Adrenal gland (tissue), 5 donors: Measurements from ENCODE around the gene KIAA1755.

ENCODE experiments used
- POLR2A ChIP-seq, 2 donors: fragments of 450-650 bp; IDR thresholded peaks; one replicate each; pipeline ENCODE4 v1.6.1; 2017; ENCODE audit warnings: antibody characterized with exemption in 2 of 2, mild to moderate bottlenecking in 2 of 2, moderate library complexity in 1 of 2
- TF ChIP-seq, protein P1 (sequence below), 6 experiments: fragments of 450-650 bp in 4 of 6; fragments of 200-600 bp in 2 of 6; sonication (generic) in 1 of 6; IDR thresholded peaks; 1 replicate in 5 of 6; 2 replicates in 1 of 6; pipeline versions ENCODE4 v1.5.1 to v1.8.0; 2016 to 2021; ENCODE audit warnings: antibody characterized with exemption in 6 of 6, mild to moderate bottlenecking in 2 of 6, moderate library complexity in 1 of 6
- donor health status: DM: no; HTN: no; CAD: no.

DNA sequence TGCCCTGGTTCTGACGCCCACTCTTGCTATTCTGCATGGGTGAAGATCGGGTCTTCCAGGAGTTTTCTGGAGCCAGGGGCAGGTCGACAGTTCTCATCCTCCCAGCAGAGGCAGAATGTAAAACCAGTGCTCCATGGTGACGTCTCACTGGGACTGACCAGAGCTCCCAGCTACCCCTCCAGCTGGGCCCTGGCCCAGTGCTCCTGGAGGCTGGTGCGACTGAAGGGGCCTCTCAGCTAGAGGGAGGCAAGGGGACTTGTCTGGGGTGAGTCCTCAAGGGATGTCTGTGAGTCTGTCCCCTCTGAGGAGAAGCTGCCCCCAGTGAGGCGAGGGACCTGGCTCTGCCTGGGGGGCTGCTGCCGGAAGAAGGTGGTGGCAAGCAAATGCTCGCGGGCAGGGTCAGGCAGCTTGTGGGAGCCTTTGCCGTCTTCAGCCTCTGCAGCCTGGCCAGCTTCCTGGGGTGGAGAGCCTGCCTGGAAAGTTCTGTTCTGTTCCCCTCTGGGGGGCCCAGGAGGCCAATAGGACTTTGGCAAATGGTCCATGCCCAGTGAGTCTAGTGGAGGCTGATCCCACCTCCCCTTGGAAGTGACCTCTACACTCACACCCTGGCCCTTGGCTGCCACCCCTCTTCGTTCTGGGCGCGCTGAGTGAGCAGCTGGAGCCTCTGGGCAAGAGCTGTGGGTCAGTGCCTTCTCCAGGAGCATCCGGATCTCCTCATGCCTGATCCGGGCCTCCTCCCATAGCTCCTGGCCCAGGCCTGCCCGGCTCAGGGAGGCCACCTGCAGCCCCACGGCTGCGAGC lies 47.5 kb downstream of the KIAA1755 start:
- TF ChIP-seq POLR2A (IDR thresholded peaks at IDR 0.05) = no peak
- TF ChIP-seq, protein P1, sequence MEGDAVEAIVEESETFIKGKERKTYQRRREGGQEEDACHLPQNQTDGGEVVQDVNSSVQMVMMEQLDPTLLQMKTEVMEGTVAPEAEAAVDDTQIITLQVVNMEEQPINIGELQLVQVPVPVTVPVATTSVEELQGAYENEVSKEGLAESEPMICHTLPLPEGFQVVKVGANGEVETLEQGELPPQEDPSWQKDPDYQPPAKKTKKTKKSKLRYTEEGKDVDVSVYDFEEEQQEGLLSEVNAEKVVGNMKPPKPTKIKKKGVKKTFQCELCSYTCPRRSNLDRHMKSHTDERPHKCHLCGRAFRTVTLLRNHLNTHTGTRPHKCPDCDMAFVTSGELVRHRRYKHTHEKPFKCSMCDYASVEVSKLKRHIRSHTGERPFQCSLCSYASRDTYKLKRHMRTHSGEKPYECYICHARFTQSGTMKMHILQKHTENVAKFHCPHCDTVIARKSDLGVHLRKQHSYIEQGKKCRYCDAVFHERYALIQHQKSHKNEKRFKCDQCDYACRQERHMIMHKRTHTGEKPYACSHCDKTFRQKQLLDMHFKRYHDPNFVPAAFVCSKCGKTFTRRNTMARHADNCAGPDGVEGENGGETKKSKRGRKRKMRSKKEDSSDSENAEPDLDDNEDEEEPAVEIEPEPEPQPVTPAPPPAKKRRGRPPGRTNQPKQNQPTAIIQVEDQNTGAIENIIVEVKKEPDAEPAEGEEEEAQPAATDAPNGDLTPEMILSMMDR (IDR thresholded peaks at IDR 0.05) = no peak
